ENCODE data around the gene GRB2.

GRCh38 chr17:75411328-75412067 is 6.0 kb upstream of the GRB2 start:
- TF ChIP-seq EZH2phosphoT487 (IDR thresholded peaks at IDR 0.05; ENCODE audit: insufficient read depth, low read depth): no peak
- TF ChIP-seq EZH2 (IDR thresholded peaks at IDR 0.05; ENCODE audit: insufficient read depth, poor library complexity, severe bottlenecking): no peak

All from GM23248 (cell line).